OCI-LY3 (cell line): ENCODE measurements around the gene UBE3D.

Experiments
- CTCF ChIP-seq: fragments of 200-600, 300-600 bp; sonication (generic); IDR thresholded peaks from 2 replicates; pipeline ENCODE4 v1.5.1; 2014; ENCODE audit warnings: antibody characterized with exemption, low read length, low read depth
- EZH2phosphoT487 ChIP-seq: fragments of 200-600 bp; shearing (Covaris generic); IDR thresholded peaks from 2 replicates; pipeline ENCODE4 v1.6.1; 2018; ENCODE audit warnings: antibody characterized with exemption, mixed run types, low read depth

- TF ChIP-seq CTCF (no peak), EZH2phosphoT487 (no peak)
Observed at GRCh38 chr6:83083476-83083875, 17.8 kb upstream of the UBE3D start.
